CD14-positive monocyte (primary cell): Measurements from ENCODE around the gene MYOCOS. TPM values are rescaled to one million over a fixed set of nuclear protein-coding genes. Genes with fewer than 3 reads are reported as not detected.

ENCODE experiments used
- DNase-seq, 3 donors: peaks; one replicate each; pipeline ENCODE4 v3.0.0-alpha.2; 2011 to 2022
- H2AFZ ChIP-seq: 2 replicates; pipeline ENCODE4 v1.6.0; 2012; ENCODE audit warnings: mild to moderate bottlenecking, low read depth, low read length, inconsistent platforms; ENCODE audit not compliant: insufficient read depth, poor library complexity, severe bottlenecking
- H3K27ac ChIP-seq, 2 donors: 1 replicate in 1 of 2; 2 replicates in 1 of 2; pipeline ENCODE4 v1.5.1; 2012 to 2013; ENCODE audit warnings: low read length in 2 of 2, control low read depth in 1 of 2, inconsistent platforms in 1 of 2, low read depth in 1 of 2, mild to moderate bottlenecking in 1 of 2
- H3K27me3 ChIP-seq, 2 donors: one replicate each; pipeline versions ENCODE4 v1.6.0 to v1.6.1; 2011 to 2013; ENCODE audit warnings: low read length in 2 of 2; ENCODE audit not compliant: control insufficient read depth in 2 of 2, insufficient read depth in 2 of 2
- H3K36me3 ChIP-seq, 2 donors: replicated peaks in 1 of 2; 1 replicate in 1 of 2; 2 replicates in 1 of 2; pipeline versions ENCODE4 v1.5.1 to v1.6.1; 2012 to 2013; ENCODE audit warnings: low read length in 2 of 2, control low read depth in 1 of 2, inconsistent platforms in 1 of 2, mild to moderate bottlenecking in 1 of 2; ENCODE audit not compliant: insufficient read depth in 2 of 2, control insufficient read depth in 1 of 2
- H3K4me1 ChIP-seq, 2 donors: 1 replicate in 1 of 2; 2 replicates in 1 of 2; pipeline versions ENCODE4 v1.5.1 to v1.6.1; 2012 to 2013; ENCODE audit warnings: low read length in 2 of 2, control low read depth in 1 of 2, inconsistent platforms in 1 of 2, mild to moderate bottlenecking in 1 of 2, moderate library complexity in 1 of 2; ENCODE audit not compliant: insufficient read depth in 2 of 2, control insufficient read depth in 1 of 2
- H3K4me2 ChIP-seq: replicated peaks from 2 replicates; pipeline ENCODE3; 2012; ENCODE audit warnings: low read length, moderate library complexity, mild to moderate bottlenecking; ENCODE audit not compliant: poor library complexity, severe bottlenecking; ENCODE audit errors: extremely low read depth
- H3K4me3 ChIP-seq, 3 experiments: fragments of 200-600 bp in 1 of 3; sonication (generic) in 1 of 3; replicated peaks in 1 of 3; 1 replicate in 2 of 3; 2 replicates in 1 of 3; pipeline ENCODE4 v1.5.1; 2011 to 2013; ENCODE audit warnings: low read length in 3 of 3, mild to moderate bottlenecking in 3 of 3, control low read depth in 2 of 3, low read depth in 2 of 3, inconsistent platforms in 1 of 3, moderate library complexity in 1 of 3
- H3K79me2 ChIP-seq: 2 replicates; pipeline ENCODE4 v1.6.0; 2012; ENCODE audit warnings: mild to moderate bottlenecking, control low read depth, inconsistent platforms, low read length, moderate library complexity; ENCODE audit not compliant: insufficient read depth
- H3K9ac ChIP-seq: 2 replicates; pipeline ENCODE4 v1.6.0; 2017; ENCODE audit warnings: low read length, mild to moderate bottlenecking; ENCODE audit not compliant: insufficient read depth, poor library complexity, severe bottlenecking
- H3K9me3 ChIP-seq, 2 donors: replicated peaks in 1 of 2; 1 replicate in 1 of 2; 2 replicates in 1 of 2; pipeline versions ENCODE4 v1.5.1 to v1.6.1; 2012 to 2013; ENCODE audit warnings: low read length in 2 of 2, control low read depth in 1 of 2; ENCODE audit not compliant: control insufficient read depth in 1 of 2, insufficient read depth in 1 of 2
- H4K20me1 ChIP-seq: 2 replicates; pipeline ENCODE4 v1.6.0; 2012; ENCODE audit warnings: mild to moderate bottlenecking, low read length, control low read depth, moderate library complexity; ENCODE audit not compliant: insufficient read depth
- H3K27ac Mint-ChIP-seq, 7 donors: one replicate each; pipeline ENCODE4 v1.8.0; 2020; ENCODE audit warnings: mild to moderate bottlenecking in 7 of 7, mixed read lengths in 7 of 7, moderate library complexity in 6 of 7, inconsistent platforms in 2 of 7
- H3K27me3 Mint-ChIP-seq, 3 donors: one replicate each; pipeline ENCODE4 v1.8.0; 2021 to 2022; ENCODE audit warnings: low read depth in 3 of 3, mild to moderate bottlenecking in 3 of 3, mixed read lengths in 3 of 3, moderate library complexity in 3 of 3, inconsistent platforms in 1 of 3
- H3K36me3 Mint-ChIP-seq, 2 donors: one replicate each; pipeline ENCODE4 v1.8.0; 2020; ENCODE audit warnings: mixed read lengths in 2 of 2, inconsistent platforms in 1 of 2, mild to moderate bottlenecking in 1 of 2
- H3K4me1 Mint-ChIP-seq: one replicate; pipeline ENCODE4 v1.8.0; 2020; ENCODE audit warnings: mild to moderate bottlenecking, mixed read lengths
- H3K4me3 Mint-ChIP-seq, 2 donors: one replicate each; pipeline ENCODE4 v1.8.0; 2020; ENCODE audit warnings: mild to moderate bottlenecking in 2 of 2, mixed read lengths in 2 of 2, moderate library complexity in 1 of 2
- H3K9me3 Mint-ChIP-seq, 7 donors: one replicate each; pipeline ENCODE4 v1.8.0; 2020 to 2022; ENCODE audit warnings: mixed read lengths in 7 of 7, mild to moderate bottlenecking in 6 of 7, moderate library complexity in 6 of 7, inconsistent platforms in 2 of 7
- CTCF ChIP-seq: fragments of 200-600 bp; IDR thresholded peaks from one replicate; pipeline ENCODE4 v1.8.0; 2022; ENCODE audit warnings: antibody characterized with exemption, mild to moderate bottlenecking
- WGBS: methylation state at CpG from one replicate; pipeline ENCODE4 v1.1.5; 2013; ENCODE audit warnings: missing lambda C conversion rate; ENCODE audit not compliant: insufficient coverage; 5-methylcytosine and 5-hydroxymethylcytosine counted together
- intact Hi-C, 2 donors: fragments of 100-400 bp; cut with micrococcal nuclease; formaldehyde crosslinking; loops; one replicate each; pipeline versions ENCODE4 v1.15.0 to v1.15.1; 2023
- polyA plus RNA-seq, 3 donors: library from polyadenylated mRNA; depleted of rRNA in 1 of 3; unstranded in 2 of 3; stranded (reverse) in 1 of 3; fragments of 300-500 nt in 2 of 3; fragments of >200 nt in 1 of 3; fragmentation: Illumina TruSeq in 2 of 3; gene quantifications; 1 replicate in 2 of 3; 2 replicates in 1 of 3; pipeline ENCODE4 v1.2.3, GENCODE V29; 2012 to 2021

The MYOCOS gene
- polyA plus RNA-seq, 3 donors, result not detected

- TF ChIP-seq CTCF, result no peak
- Histone ChIP-seq H3K9ac (no peak overlapping the region), H3K27me3 (no peaks in the 10 kb centered on the region), H4K20me1 (peaks cover 6% of the 10 kb centered on the region), H3K4me1 (no peaks in the 10 kb centered on the region), H3K4me2 (no peak overlapping the region), H3K4me3 (no peak overlapping the region), H3K36me3 (peaks cover 96 to 98% of the 10 kb centered on the region in 2 donors), H3K79me2 (no peaks in the 10 kb centered on the region), H3K27ac (peak overlapping the region in 1 of 2 donors; percentile 9), H2AFZ (no peak overlapping the region), H3K9me3 (no peaks in the 10 kb centered on the region)
- H3K4me1 Mint-ChIP-seq, result no peaks in the 10 kb centered on the region
- peaks cover 0 to 2% (median 2%) of the 10 kb centered on the region in 3 donors for H3K27me3 Mint-ChIP-seq
- H3K4me3 Mint-ChIP-seq, result no peak overlapping the region
- no peaks in the 10 kb centered on the region for H3K9me3 Mint-ChIP-seq
- WGBS, result no CpG with 5 or more reads among the region's 9 CpGs
- peaks cover 78 to 85% of the 10 kb centered on the region in 2 donors for H3K36me3 Mint-ChIP-seq
- no peak for DNase-seq
- peak overlapping the region in 1 of 7 donors; percentile 7 for H3K27ac Mint-ChIP-seq
- intact Hi-C loops, result loop anchor here in 1 of 2 donors (10.0 kb wide), 1 partner anchor 61 kb away; no protein-coding TSS in a partner anchor
Observed at GRCh38 chr1:171585715-171586114, 36.3 kb upstream of the MYOCOS start.

DNA sequence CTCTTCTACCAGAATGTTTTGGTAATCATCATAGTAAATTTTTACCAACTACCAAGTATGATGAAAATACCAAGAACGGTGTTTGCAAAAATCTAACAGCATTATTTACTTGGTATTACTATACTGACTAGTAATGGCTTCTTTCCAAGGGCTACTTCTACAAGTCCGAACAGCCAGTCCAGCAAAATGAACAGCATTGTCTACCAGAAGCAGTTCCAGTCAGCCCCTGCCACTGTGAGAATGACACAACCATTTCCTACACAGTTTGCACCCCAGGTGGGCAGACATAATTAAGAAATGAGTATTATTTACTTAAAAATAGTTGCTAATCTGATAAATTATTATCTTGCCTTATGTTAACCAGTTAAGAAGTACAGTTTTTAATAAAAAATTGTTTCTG lies 33.8 kb upstream of the MYOCOS start:
- Mint-ChIP-seq H3K9me3 (no peaks in the 10 kb centered on the region), H3K4me1 (no peaks in the 10 kb centered on the region), H3K27me3 (peaks cover 0 to 2% (median 2%) of the 10 kb centered on the region in 3 donors), H3K27ac (no peak overlapping the region), H3K36me3 (peaks cover 84 to 90% of the 10 kb centered on the region in 2 donors), H3K4me3 (no peak overlapping the region)
- Histone ChIP-seq H3K4me3 (no peak overlapping the region), H3K4me1 (no peaks in the 10 kb centered on the region), H3K27ac (no peak overlapping the region), H4K20me1 (no peaks in the 10 kb centered on the region), H3K4me2 (no peak overlapping the region), H3K9me3 (no peaks in the 10 kb centered on the region), H3K79me2 (no peaks in the 10 kb centered on the region), H3K9ac (no peak overlapping the region), H2AFZ (no peak overlapping the region), H3K27me3 (no peaks in the 10 kb centered on the region), H3K36me3 (peaks cover 94 to 98% of the 10 kb centered on the region in 2 donors)
- WGBS, result no CpG with 5 or more reads among the region's 2 CpGs
- DNase-seq, result no peak
- no peak for TF ChIP-seq CTCF
- intact Hi-C loops, result loop anchor here in 1 of 2 donors (10.0 kb wide), 1 partner anchor 63 kb away; no protein-coding TSS in a partner anchor
